ENCODE results near the gene DCP1A. TPM values are rescaled to one million over a fixed set of nuclear protein-coding genes. Genes with fewer than 3 reads are reported as not detected.

Gene DCP1A
- total RNA-seq, 4 donors from 2014 or later: 20.3 to 23.4 (median 22.5) TPM

DNA sequence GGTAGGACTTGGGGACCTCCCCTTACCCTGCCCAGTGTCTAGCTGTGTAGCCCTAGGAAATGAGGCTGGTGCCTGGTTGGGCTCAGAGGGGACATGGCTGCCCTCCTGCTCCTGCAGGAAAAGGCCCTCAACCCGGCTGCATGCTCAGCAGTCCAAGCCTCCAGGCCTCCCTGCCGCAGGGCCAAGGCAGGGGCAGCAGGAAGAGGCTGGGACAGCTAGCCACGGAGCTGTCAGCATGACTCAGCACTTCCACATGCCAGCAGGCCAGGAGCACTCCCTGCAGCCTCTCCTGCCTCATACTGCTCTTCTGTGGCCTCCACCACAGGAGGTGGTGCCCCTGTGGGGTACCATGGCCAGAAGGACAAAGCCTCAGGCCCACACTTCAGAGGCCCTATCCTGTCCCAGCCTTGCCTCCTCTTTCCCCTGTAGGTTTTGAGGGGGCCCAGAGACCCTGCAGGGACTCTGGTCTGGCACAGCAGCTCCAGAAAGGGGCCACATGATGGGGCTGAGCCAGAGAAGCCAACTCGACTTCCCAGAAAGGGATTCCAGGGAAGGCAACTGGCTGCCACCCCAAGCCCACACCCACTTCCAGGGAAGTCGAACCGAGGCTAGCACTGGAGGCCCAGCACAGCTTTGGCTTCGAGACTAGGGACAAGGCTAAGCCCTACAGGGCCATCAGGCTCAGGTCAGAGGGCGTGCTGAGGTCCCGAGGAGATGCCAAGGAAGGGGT, 111.1 kb downstream of the DCP1A start:
- H3K27ac ChIP-seq: peak overlapping the region in 3 of 4 donors; percentile 60 to 85 (median 63)
- peaks cover 5 to 98% (median 13%) of the 10 kb centered on the region in 3 donors for H3K36me3 ChIP-seq
- H3K9me3 ChIP-seq: no peaks in the 10 kb centered on the region
- DNase-seq (ENCODE audit: low spot score in 2 of 2): peak; percentile 37 to 40
- TF ChIP-seq EP300 (IDR thresholded peaks at IDR 0.05) (no peak), POLR2A (IDR thresholded peaks at IDR 0.05) (no peak)
- TF ChIP-seq, protein P1, sequence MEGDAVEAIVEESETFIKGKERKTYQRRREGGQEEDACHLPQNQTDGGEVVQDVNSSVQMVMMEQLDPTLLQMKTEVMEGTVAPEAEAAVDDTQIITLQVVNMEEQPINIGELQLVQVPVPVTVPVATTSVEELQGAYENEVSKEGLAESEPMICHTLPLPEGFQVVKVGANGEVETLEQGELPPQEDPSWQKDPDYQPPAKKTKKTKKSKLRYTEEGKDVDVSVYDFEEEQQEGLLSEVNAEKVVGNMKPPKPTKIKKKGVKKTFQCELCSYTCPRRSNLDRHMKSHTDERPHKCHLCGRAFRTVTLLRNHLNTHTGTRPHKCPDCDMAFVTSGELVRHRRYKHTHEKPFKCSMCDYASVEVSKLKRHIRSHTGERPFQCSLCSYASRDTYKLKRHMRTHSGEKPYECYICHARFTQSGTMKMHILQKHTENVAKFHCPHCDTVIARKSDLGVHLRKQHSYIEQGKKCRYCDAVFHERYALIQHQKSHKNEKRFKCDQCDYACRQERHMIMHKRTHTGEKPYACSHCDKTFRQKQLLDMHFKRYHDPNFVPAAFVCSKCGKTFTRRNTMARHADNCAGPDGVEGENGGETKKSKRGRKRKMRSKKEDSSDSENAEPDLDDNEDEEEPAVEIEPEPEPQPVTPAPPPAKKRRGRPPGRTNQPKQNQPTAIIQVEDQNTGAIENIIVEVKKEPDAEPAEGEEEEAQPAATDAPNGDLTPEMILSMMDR (IDR thresholded peaks at IDR 0.05): no peak
- WGBS, 2 donors: 57% methylated on average over 5 of the region's 9 CpGs
- no peak overlapping the region for H3K4me3 ChIP-seq
- peaks cover 0 to 48% (median 20%) of the 10 kb centered on the region in 4 donors for H3K4me1 ChIP-seq
- H3K27me3 ChIP-seq: no peaks in the 10 kb centered on the region

DNA sequence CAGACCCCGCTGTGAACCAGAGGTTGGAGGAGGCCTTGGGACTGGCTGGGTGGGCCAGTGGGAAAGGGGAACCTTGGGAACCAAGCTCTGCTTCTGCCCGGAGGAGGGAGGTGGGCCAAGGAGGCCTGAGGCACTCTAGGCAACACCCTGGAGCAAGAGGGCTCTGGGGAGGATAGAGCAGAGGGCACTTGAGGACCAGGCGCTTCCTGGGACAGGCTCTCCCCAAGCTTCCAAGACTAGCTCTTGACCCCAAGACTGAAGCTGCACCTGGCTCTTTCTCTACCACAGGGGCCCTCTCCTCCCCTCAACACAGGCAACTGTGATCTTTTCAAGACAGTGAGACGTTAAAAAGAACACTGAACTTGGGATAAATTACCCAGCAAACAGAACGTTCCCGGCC, 111.8 kb downstream of the DCP1A start:
- peaks cover 0 to 48% (median 20%) of the 10 kb centered on the region in 4 donors for H3K4me1 ChIP-seq
- no peak for DNase-seq (ENCODE audit: low spot score in 2 of 2)
- TF ChIP-seq EP300 (IDR thresholded peaks at IDR 0.05) (no peak), POLR2A (IDR thresholded peaks at IDR 0.05) (no peak)
- TF ChIP-seq, protein P1 (IDR thresholded peaks at IDR 0.05): no peak
- H3K36me3 ChIP-seq: peaks cover 2 to 98% (median 13%) of the 10 kb centered on the region in 3 donors
- 64 to 83% methylated on average over 6 of the region's 6 CpGs for WGBS, 2 donors
- H3K4me3 ChIP-seq: no peak overlapping the region
- H3K9me3 ChIP-seq: no peaks in the 10 kb centered on the region
- H3K27me3 ChIP-seq: no peaks in the 10 kb centered on the region
- peak overlapping the region in 2 of 4 donors; percentile 60 to 63 for H3K27ac ChIP-seq

DNA sequence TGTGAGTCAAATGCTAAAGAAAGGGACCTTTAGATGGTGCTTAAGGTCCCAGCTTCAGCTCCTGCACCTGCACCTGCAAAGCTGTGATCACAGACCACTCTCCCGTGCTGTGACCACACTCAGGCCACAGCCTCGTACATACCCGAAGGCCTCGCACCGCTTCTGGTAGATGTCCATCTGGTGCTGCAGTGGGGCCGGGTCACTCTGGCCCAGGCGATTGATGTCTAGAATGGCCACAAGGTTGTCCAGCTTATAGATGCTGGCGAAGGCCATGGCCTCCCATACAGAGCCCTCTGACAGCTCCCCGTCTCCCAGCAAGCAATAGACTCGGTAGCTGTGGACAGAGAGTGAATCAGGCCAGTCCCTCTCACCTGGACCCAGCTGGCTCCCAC, 112.5 kb downstream of the DCP1A start:
- peaks cover 0 to 48% (median 20%) of the 10 kb centered on the region in 4 donors for H3K4me1 ChIP-seq
- WGBS, 2 donors: 90 to 95% methylated on average over 10 of the region's 10 CpGs
- H3K27ac ChIP-seq: no peak overlapping the region
- no peaks in the 10 kb centered on the region for H3K9me3 ChIP-seq
- no peaks in the 10 kb centered on the region for H3K27me3 ChIP-seq
- DNase-seq (ENCODE audit: low spot score in 2 of 2): no peak
- TF ChIP-seq EP300 (IDR thresholded peaks at IDR 0.05): no peak
- TF ChIP-seq POLR2A (IDR thresholded peaks at IDR 0.05): no peak
- TF ChIP-seq, protein P1 (IDR thresholded peaks at IDR 0.05): no peak
- no peak overlapping the region for H3K4me3 ChIP-seq
- peaks cover 5 to 98% (median 19%) of the 10 kb centered on the region in 3 donors for H3K36me3 ChIP-seq

DNA sequence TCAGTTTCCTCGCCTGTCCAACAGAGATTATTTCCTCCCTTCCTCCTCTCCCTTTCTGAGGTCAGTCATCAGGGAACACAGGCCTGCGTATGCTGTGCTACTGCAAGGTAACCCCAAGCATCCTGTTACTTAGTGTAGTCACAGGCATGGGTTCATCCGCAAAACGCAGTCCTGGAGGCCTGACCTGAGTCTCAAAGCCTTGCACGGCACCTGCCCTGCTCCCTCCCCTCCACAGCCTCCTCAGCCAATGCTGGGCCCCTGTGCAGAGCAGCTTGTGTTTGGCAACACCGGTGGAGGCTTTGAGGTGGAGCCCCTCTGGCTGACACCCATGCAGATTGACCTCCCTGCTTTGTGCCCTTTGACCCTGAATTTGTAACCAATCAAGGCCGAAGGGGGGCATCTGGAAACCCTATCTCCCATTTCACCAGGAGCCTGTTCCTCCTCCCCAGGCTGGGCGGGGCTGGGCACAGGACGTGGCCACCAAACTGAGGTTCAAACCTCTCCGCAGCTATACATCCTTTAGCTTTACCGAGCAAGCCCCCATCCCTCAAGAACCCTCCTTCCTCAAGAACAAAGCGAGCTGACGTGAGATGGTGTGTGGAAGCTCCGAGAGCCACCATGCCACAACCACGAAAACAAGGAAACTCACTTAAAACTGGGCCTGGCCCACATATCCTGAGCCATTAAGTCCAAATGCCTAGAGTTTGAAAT, 113.1 kb downstream of the DCP1A start:
- TF ChIP-seq EP300 (IDR thresholded peaks at IDR 0.05) (no peak), POLR2A (IDR thresholded peaks at IDR 0.05) (no peak)
- TF ChIP-seq, protein P1 (IDR thresholded peaks at IDR 0.05): no peak
- WGBS, 2 donors: 77 to 79% methylated on average over 14 to 15 of the region's 15 CpGs
- Histone ChIP-seq H3K27me3 (no peaks in the 10 kb centered on the region), H3K9me3 (no peaks in the 10 kb centered on the region), H3K4me1 (peaks cover 0 to 48% (median 20%) of the 10 kb centered on the region in 4 donors), H3K4me3 (no peak overlapping the region), H3K36me3 (peaks cover 8 to 98% (median 23%) of the 10 kb centered on the region in 3 donors), H3K27ac (peak overlapping the region in 1 of 4 donors; percentile 50)
- no peak for DNase-seq (ENCODE audit: low spot score in 2 of 2)

Small RNA genes lying within 50 kb of the gene (small RNA-seq; reads per million reads assigned to genes)
- gene RF00019: not detected
- not detected for gene RF00212
- not detected for gene RF00568

Other genes starting within 250 kb of the DCP1A start
- gene RFT1, start 217.1 kb downstream of the DCP1A start, total RNA-seq: 10 to 100 TPM; 12.0 to 18.6 (median 14.6) TPM
- 10 to 100 TPM; 13.5 to 30.6 (median 19.9) TPM for gene PRKCD, start 186.3 kb downstream of the DCP1A start, total RNA-seq
- gene TKT, start 91.5 kb downstream of the DCP1A start, total RNA-seq: 100 to 1,000 TPM; 156 to 224 (median 208) TPM
- gene CACNA1D, start 147.1 kb upstream of the DCP1A start, total RNA-seq: 10 to 100 TPM in 3 of 4 donors, 1 to 10 TPM in 1; 5.7 to 38.2 (median 20.0) TPM

All from tibial nerve (tissue), 4 donors.